Measurements from ENCODE around the gene CDH13.

GRCh38 chr16:83171396-83171795 lies 544.6 kb downstream of the CDH13 start:
- TF ChIP-seq, protein P1, sequence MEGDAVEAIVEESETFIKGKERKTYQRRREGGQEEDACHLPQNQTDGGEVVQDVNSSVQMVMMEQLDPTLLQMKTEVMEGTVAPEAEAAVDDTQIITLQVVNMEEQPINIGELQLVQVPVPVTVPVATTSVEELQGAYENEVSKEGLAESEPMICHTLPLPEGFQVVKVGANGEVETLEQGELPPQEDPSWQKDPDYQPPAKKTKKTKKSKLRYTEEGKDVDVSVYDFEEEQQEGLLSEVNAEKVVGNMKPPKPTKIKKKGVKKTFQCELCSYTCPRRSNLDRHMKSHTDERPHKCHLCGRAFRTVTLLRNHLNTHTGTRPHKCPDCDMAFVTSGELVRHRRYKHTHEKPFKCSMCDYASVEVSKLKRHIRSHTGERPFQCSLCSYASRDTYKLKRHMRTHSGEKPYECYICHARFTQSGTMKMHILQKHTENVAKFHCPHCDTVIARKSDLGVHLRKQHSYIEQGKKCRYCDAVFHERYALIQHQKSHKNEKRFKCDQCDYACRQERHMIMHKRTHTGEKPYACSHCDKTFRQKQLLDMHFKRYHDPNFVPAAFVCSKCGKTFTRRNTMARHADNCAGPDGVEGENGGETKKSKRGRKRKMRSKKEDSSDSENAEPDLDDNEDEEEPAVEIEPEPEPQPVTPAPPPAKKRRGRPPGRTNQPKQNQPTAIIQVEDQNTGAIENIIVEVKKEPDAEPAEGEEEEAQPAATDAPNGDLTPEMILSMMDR (conservative IDR thresholded peaks at IDR 0.05; ENCODE audit: low read depth, low read length) = no peak
- TF ChIP-seq EZH2 (IDR thresholded peaks at IDR 0.05; ENCODE audit: borderline replicate concordance, low read depth, low read length, poor library complexity, severe bottlenecking) = no peak

Data from A673 (cell line).